GM12875 (cell line): Measurements from ENCODE around the gene SSTR5.

Experiments
- H3K4me3 ChIP-seq: one replicate; pipeline ENCODE4 v1.5.1; 2011; ENCODE audit warnings: low read depth, low read length, control low read depth
- TF ChIP-seq, protein P1 (sequence below): IDR thresholded peaks from 2 replicates; pipeline ENCODE4 v1.5.1; 2011; ENCODE audit warnings: low read depth, mild to moderate bottlenecking, control low read depth, inconsistent platforms, low read length, moderate library complexity, borderline replicate concordance; ENCODE audit not compliant: insufficient read depth

The SSTR5 gene

DNA sequence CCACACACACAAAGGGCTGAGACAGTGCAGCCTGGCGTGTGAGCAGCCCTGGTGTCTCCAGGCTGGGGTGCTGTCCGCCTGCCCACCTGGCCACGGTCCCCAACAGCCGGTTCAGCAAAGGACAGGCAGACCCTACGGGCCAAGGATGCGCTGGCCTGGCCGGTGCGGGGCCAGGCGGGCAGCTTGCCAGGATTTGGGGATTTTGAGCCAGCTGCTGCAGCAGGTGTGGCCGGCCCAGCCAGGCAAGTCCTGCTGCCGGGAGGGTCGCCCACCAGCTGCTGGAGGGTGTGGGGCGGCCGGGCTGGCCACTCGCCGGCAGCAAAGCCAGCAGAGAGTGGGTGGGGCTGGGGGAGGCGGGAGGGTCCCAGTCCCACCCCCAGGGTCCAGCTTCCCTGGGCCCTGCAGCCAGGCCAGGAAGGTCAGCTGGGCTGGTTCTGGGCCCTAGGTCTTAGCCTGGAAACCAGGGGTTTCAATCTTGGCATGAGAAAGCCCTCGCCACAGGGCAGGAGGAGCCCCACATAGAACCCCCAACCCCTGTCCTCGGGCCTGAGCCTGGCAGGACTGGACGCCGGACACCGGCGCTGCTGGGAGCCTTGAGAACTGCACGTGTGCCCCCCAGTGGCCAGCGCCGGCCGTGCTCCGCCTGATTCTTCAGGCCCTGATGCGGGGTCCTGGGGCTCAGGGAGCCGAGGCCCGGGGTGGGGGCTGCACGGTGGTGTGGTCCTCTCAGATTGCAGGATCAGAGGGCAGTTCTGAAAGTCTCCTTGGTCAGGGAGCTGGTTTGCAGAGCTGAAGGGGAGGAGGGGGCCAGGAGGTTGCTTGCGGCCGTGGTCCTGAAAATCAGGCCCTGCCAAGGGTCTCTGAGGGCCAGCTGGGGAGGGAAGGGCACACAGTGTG lies 17.6 kb upstream of the SSTR5 start:
- H3K4me3 ChIP-seq, result no peak overlapping the region
- TF ChIP-seq, protein P1, sequence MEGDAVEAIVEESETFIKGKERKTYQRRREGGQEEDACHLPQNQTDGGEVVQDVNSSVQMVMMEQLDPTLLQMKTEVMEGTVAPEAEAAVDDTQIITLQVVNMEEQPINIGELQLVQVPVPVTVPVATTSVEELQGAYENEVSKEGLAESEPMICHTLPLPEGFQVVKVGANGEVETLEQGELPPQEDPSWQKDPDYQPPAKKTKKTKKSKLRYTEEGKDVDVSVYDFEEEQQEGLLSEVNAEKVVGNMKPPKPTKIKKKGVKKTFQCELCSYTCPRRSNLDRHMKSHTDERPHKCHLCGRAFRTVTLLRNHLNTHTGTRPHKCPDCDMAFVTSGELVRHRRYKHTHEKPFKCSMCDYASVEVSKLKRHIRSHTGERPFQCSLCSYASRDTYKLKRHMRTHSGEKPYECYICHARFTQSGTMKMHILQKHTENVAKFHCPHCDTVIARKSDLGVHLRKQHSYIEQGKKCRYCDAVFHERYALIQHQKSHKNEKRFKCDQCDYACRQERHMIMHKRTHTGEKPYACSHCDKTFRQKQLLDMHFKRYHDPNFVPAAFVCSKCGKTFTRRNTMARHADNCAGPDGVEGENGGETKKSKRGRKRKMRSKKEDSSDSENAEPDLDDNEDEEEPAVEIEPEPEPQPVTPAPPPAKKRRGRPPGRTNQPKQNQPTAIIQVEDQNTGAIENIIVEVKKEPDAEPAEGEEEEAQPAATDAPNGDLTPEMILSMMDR, result peak; percentile 76

DNA sequence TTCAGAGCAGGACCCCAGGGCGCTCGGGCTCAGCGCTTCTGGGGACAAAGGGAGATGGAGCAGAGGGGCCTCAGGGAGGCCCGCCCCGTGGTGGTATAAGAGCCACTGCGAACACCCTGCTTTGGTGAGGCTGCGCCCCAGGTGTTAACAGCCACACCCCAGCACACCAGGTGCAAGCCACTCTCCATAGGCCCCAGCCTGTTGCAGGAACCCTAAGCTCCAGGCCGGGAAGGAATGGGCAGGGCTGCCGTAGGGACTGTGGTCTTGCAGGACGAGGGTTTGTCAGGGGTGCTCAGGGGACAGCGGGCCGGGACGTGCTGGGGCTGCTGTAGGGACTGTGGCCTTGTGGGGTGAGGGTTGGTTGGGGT lies 17.0 kb upstream of the SSTR5 start:
- TF ChIP-seq, protein P1, result no peak
- no peak overlapping the region for H3K4me3 ChIP-seq

DNA sequence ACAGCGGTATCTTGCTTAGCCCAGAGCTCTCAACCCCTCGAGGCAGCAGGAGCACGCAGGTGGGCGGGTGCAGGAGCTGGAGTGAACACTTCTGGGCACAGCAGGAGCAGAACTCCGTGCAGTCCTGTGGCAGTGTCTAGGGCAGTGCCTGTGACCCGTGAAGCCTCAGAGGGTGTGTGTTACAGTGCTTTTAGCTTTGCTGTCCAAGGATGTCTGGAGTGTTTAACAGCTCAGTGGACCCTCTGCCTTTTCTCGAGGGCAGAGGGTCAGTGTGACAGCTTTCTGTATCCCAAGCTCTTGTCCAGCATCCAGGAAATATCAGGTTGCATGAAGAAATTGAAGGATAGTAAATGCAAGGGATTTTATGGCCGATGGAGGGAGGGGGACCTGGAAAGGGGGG lies 16.4 kb upstream of the SSTR5 start:
- TF ChIP-seq, protein P1, result no peak

DNA sequence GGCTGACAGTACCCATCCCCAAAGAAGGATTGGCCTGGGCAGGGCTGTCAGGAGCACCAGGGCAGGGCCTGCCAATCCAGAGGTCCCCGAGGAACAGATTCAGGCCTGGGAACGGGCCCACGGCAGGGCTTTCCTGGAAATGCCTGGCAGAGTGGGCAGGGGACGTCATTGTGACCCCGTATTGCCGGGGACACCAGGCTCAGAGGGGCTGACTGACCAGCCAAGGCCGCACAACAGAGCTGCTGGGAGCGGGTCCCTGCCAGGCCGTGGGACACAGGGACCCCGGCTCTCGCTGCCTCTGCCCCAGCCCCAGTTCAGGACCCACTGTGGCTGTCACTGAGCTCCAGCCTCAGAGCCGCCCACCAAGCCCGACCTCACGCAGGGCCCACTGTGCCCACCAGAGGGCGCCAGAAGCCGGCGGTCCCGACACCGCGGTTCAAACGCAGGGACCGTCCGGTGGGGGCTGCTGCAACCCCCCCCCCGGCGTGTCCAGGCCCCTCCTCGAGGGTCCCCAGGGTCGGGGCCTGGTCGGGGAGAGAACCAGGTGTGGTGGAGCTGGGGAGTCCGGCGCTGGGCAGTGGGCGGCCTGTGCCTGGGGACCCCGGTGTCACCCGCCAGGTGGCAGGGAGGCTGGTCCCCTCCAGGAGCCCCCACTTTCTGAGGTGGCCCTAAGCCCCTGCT lies 15.2 kb upstream of the SSTR5 start:
- TF ChIP-seq, protein P1, result peak; percentile 73
- no peak overlapping the region for H3K4me3 ChIP-seq

More for the DNA sequence above, 16.4 kb upstream of the SSTR5 start:
- H3K4me3 ChIP-seq, result no peak overlapping the region

DNA sequence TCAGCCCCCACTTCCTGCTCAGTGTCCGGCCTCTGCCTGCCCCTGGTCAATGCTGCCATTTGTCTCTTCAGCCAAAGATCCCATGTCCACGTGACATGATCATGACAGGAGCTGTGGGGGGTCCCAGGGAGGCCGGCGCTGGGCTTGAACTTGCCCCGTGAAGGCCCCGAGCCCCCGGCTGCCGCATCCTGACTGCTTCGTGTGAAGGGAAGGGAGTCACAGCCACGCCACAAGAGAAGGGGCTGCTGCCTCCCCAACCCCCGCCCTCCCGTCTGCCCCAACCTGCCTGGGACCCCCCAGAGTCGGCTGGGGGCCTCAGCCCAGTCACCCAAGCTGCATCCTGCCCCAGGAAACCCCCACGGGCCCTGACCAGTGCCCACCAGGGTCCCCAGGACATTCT lies 14.3 kb upstream of the SSTR5 start:
- no peak overlapping the region for H3K4me3 ChIP-seq
- TF ChIP-seq, protein P1, result no peak

DNA sequence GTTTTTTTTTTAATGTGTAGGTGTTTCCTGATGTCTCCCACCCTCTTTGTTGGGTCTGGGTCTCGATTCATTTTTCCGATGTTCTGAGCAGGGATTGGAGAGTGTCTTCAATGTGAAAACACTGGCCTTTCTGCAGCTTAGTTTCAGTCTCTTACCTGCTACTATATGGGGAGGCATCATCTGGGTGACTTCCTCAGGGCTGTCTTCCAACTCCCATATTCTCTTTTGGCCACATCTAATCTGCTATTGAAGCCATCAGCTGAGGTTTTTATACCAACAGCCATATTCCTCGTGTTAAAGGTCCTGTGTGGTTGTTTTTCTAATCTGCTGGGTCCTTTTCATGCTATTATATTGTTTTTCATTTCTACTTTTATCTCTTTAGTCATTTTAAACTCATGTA lies 13.2 kb upstream of the SSTR5 start:
- TF ChIP-seq, protein P1, result no peak
- H3K4me3 ChIP-seq, result no peak overlapping the region
